ENCODE measurements around the gene CHRNB4. TPM values are rescaled to one million over a fixed set of nuclear protein-coding genes. Genes with fewer than 3 reads are reported as not detected.
A peak's percentile ranks its signal among the peaks of the same experiment; 100 is the strongest.

The CHRNB4 gene
- total and polyA plus RNA-seq, 9 donors: 0.09 to 1.4 (median 0.88) TPM

DNA sequence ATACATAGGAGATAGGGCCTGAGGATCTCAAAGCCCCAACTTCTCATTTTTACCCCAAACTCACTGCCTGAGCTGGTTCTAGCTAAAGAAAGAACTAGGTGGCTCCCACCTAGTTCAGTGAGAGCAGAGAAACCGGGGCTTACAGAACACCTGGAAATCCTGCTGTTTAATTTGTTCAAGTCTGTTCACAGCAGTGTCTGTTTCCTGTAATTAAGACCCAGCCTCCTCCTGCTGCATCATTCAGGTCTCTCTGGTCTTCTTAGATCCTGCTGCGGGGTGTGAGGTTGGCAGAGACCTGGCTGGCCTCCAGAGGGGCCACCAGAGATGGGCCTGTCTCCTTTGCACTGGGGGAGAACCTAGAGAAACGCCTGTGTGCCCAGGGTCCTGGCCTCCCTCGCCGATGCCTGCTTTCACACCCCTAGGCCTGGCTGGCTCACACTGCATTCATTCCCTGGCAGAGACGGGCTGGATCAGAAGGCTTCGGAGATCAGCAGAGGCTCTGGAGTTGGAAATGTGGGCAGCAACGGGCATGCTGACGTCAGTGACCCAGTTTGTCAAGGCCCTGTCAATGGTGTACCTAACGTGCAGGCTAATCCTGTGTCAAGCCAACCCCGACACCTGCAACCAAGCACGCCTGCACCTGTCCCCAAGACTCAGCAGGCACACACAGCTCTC is 15.3 kb downstream of the CHRNB4 start:
- Histone ChIP-seq H3K4me1 (ENCODE audit: control insufficient read depth, insufficient read depth, low read length) (no peaks in the 10 kb centered on the region), H3K4me3 (ENCODE audit: low read length) (no peak overlapping the region), H3K9me3 (replicated peaks; ENCODE audit: control insufficient read depth, low read depth, low read length) (no peaks in the 10 kb centered on the region), H3K36me3 (ENCODE audit: control insufficient read depth, insufficient read depth, low read length) (no peaks in the 10 kb centered on the region), H3K27ac (ENCODE audit: low read length) (no peak overlapping the region), H3K27me3 (ENCODE audit: control insufficient read depth, insufficient read depth, low read length) (peaks cover 66% of the 10 kb centered on the region)
- no peak for DNase-seq
- WGBS (ENCODE audit: insufficient coverage): 54% methylated on average over 10 of the region's 12 CpGs

DNA sequence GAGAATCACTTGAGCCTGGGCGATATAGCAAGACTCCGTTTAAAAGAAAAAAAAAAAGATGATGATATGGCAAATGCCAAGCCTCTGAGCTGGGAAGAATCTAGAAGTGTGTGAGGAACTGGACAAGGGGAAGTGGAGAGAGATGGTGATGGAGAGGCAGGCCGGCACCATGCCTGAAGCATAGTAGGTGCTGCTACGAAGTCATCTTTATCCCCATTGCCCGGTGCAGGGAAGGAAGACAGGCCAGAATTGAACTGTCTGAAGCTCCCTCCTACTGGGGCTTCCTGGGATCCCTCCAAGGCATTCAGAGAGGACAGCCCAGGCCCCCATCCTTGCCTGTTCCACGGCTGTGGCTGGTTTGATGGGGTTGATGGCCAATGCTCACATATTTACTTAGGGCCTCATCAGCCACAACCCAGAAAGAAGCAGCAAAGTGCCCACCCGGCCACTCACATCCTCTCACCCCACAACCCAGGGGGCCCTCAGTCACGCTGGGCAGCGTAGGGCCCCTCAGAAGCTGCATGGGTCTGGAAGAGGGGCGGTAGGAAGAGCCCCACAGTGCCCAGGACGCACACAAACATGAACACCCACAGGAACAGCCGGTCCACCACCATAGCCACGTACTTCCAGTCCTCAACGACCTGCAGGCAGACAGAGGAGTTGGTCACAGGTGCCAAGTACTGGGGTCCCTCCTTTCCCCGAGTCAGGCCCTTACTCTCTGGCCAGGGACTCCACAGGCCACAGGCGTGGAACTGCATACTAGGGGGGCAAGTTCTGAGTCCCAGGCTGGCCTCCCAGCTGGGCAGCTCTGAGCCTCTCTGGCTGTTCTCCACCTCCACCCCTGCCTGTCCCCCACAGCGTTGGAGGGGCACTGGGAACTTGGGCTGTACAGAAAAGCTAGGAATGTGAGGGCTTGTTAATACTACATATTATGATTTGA is 16.1 kb downstream of the CHRNB4 start:
- WGBS (ENCODE audit: insufficient coverage): 77% methylated on average over 11 of the region's 17 CpGs
- H3K4me3 ChIP-seq (ENCODE audit: low read length): no peak overlapping the region
- H3K27me3 ChIP-seq (ENCODE audit: control insufficient read depth, insufficient read depth, low read length): peaks cover 74% of the 10 kb centered on the region
- no peak overlapping the region for H3K27ac ChIP-seq (ENCODE audit: low read length)
- H3K36me3 ChIP-seq (ENCODE audit: control insufficient read depth, insufficient read depth, low read length): no peaks in the 10 kb centered on the region
- H3K9me3 ChIP-seq (replicated peaks; ENCODE audit: control insufficient read depth, low read depth, low read length): no peaks in the 10 kb centered on the region
- no peak for DNase-seq
- peaks cover 5% of the 10 kb centered on the region for H3K4me1 ChIP-seq (ENCODE audit: control insufficient read depth, insufficient read depth, low read length)

DNA sequence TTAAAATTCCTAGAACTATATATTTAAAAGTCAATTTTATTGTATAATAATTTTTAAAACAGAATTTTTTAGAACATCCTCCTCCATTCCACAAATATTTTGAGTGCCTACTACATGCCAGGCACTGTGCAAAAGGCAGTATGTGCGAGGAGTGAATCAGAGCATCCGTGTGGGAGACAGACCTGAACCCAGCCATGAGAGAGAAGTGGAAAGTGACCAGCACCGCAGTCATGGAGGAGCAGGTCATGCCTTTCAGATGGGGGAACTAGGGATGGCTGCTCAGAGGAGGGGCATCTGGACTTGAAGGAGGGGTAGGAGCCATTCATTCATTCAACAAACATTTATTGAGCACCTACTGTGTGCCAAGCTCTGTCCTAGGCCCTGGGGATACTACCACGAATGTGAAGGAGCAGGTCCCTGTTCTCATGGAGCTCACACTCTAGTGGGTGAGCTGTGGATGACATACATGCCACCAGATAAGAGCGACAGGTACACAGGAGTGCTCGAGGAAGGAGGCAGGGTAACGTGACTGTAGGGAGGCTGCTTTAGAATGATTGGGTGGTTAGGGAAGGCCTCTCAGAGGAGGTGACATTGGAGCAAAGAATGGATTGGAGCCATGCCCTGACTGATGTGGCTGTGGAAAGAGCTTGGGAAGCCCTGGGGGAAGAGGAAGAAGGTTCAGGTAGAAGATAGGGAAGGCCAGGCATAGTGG is 17.1 kb downstream of the CHRNB4 start:
- no peaks in the 10 kb centered on the region for H3K9me3 ChIP-seq (replicated peaks; ENCODE audit: control insufficient read depth, low read depth, low read length)
- peaks cover 7% of the 10 kb centered on the region for H3K4me1 ChIP-seq (ENCODE audit: control insufficient read depth, insufficient read depth, low read length)
- no peaks in the 10 kb centered on the region for H3K36me3 ChIP-seq (ENCODE audit: control insufficient read depth, insufficient read depth, low read length)
- no peak overlapping the region for H3K4me3 ChIP-seq (ENCODE audit: low read length)
- no peak overlapping the region for H3K27ac ChIP-seq (ENCODE audit: low read length)
- 76% methylated on average over 6 of the region's 7 CpGs for WGBS (ENCODE audit: insufficient coverage)
- DNase-seq: no peak
- peaks cover 77% of the 10 kb centered on the region for H3K27me3 ChIP-seq (ENCODE audit: control insufficient read depth, insufficient read depth, low read length)

DNA sequence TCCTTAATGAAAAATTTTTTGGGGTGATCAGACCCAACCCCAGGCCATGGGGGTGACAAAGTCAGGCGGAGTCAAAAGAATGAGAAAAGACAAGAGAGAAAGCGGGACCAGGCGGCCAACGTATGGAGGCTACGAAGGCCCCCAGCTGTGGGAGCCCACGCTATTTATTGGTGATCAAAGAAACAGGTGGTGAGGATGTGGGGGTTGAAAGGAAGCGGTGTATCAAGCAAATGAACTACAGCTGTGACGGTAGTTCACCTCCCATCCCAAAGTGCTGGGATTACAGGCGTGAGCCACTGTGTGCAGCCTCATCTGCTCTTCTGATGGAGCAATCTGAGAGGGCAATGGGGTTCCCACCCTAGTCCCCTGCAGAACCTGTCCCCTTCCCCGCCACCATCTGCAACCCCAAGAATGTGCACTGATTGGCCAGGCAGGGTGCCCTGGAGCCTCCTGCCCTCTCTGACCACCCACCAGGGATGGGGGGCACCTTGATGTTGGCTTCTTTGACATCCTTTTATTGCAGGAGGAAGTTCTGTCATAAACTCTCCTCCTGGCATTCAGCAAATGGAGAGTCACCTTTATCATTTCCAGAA is 19.1 kb downstream of the CHRNB4 start:
- 51% methylated on average over 8 of the region's 10 CpGs for WGBS (ENCODE audit: insufficient coverage)
- H3K9me3 ChIP-seq (replicated peaks; ENCODE audit: control insufficient read depth, low read depth, low read length): no peaks in the 10 kb centered on the region
- H3K4me1 ChIP-seq (ENCODE audit: control insufficient read depth, insufficient read depth, low read length): peaks cover 12% of the 10 kb centered on the region
- peaks cover 72% of the 10 kb centered on the region for H3K27me3 ChIP-seq (ENCODE audit: control insufficient read depth, insufficient read depth, low read length)
- no peak overlapping the region for H3K27ac ChIP-seq (ENCODE audit: low read length)
- no peak for DNase-seq
- no peak overlapping the region for H3K4me3 ChIP-seq (ENCODE audit: low read length)
- H3K36me3 ChIP-seq (ENCODE audit: control insufficient read depth, insufficient read depth, low read length): no peaks in the 10 kb centered on the region

DNA sequence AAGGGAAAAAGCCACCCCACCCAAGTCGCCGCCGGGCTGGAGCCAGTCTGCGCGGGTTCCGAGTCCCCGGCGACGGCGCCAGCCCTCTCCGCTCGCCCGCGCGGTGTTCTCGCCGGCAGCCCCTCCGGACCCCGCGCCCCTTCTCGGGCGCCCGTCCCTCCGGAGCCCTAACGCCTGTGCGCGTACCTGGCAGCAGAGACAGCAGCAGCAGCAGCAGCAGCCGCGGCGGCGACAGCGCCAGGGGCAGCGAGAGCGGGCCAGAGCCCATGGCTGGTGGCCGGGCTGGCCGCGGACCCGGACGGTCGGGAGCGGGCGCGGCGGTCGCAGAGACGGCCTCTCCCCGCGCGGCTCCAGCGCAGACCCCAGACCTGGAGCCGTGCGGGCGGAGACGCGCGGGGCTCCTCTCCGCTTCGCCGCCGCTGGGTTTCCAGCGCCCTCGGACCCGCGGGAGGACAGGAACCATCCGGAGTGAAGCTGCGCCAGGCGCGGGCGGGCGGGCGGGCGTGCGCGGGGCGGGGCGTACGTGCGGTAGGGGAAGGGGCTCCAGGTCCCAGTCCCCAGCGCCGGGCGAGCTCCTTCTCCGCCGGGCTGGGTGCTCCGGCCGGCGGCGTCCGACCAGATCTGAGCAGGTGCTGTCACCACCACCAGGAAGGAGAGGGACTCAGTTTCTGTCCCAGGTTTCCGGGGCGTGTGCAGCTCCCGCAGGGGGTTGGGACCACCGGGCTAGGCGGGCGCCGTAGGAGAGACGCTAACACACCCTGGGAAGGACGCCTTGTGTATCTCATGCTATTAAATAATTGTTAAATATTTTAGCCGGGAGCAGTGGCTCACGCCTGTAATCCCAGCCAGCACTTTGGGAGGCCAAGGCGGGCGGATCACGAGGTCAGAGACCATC is 20.2 kb downstream of the CHRNB4 start, which contains the start of gene CHRNA3:
CHRNA3 (minus strand) TSS at position 470 of the 895 bp plus-strand sequence; CDS start at position 268, 202 bp downstream.
- no peak for DNase-seq
- H3K27me3 ChIP-seq (ENCODE audit: control insufficient read depth, insufficient read depth, low read length): peaks cover 71% of the 10 kb centered on the region
- under 1% methylated on average over 71 of the region's 102 CpGs for WGBS (ENCODE audit: insufficient coverage)
- H3K4me3 ChIP-seq (ENCODE audit: low read length): no peak within 1 kb of the TSS
- H3K4me1 ChIP-seq (ENCODE audit: control insufficient read depth, insufficient read depth, low read length): peaks cover 12% of the 10 kb centered on the region
- H3K27ac ChIP-seq (ENCODE audit: low read length): no peak within 1 kb of the TSS
- no peaks in the 10 kb centered on the region for H3K36me3 ChIP-seq (ENCODE audit: control insufficient read depth, insufficient read depth, low read length)
- no peaks in the 10 kb centered on the region for H3K9me3 ChIP-seq (replicated peaks; ENCODE audit: control insufficient read depth, low read depth, low read length)

DNA sequence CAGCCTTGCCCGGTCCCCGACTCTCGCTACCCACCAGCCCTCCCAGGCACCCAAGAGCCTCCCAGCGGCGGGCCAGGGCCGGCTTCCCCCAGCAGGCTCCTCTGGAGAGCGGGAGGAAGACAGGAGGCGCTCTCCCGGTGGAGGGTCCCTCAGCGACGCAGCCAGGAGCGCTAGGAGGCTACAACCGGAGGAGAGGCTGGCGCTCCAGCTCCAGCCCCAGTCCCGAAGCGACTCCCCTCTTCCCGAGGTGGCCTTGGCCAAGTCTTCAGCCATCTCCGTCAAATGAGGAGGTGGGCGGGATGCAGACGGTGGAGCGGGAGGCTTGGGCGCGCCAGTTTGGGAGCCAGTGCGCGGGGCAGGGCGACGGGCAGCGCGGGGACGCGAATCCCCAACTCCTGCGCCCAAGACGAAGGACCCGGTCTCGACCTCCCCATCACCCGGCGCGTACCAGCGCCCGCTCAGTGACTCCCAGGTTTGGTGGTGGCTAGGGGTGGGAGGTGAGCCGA is 20.9 kb downstream of the CHRNB4 start:
- no peaks in the 10 kb centered on the region for H3K36me3 ChIP-seq (ENCODE audit: control insufficient read depth, insufficient read depth, low read length)
- H3K9me3 ChIP-seq (replicated peaks; ENCODE audit: control insufficient read depth, low read depth, low read length): no peaks in the 10 kb centered on the region
- WGBS (ENCODE audit: insufficient coverage): 1% methylated on average over 20 of the region's 41 CpGs
- peaks cover 12% of the 10 kb centered on the region for H3K4me1 ChIP-seq (ENCODE audit: control insufficient read depth, insufficient read depth, low read length)
- H3K27me3 ChIP-seq (ENCODE audit: control insufficient read depth, insufficient read depth, low read length): peaks cover 65% of the 10 kb centered on the region
- DNase-seq: no peak
- H3K4me3 ChIP-seq (ENCODE audit: low read length): no peak overlapping the region
- H3K27ac ChIP-seq (ENCODE audit: low read length): no peak overlapping the region

DNA sequence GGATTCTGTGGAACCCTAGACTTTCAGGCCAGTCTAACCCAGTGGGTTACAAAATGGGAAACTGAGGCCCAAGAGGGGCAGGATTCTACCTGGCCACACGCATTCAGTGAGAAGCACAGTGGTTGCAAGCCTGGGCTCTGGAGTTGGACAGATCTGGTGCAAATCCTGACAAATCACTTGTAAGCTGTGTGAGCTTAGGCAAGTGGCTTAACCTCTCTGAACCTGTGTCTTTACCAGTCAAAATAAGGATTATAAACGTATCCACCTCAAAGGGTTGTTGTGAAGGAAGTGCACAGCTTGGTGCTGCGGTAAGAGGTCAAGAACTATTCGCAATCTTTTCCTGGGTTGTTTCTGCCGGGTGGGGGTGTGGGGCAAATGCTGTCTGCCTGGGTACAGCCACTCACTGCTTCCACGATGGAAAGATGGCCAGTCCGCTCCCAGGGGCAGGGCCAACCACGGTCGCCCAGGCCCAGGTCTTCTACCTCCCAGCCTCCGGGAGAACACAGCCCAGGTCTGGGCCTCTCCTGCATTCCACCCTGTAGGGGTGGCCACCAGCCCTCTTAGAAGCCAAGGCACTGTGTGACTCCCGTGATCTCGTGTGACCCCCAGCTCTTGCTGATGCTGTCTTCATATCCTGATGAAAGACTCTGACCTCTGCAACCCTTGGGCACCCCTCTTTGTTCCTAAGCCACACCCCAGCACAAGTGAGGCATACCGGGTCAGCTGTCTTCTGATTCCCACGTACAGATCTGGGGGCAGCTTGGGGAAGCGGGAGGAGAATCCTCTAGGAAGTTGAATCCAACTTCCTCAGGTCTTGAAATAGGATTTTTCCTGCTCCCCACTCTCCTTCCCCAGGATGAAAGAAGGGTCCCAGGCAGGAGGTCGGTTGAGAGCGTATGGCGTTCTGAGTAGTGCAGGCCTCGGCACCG is 21.7 kb downstream of the CHRNB4 start:
- no peaks in the 10 kb centered on the region for H3K36me3 ChIP-seq (ENCODE audit: control insufficient read depth, insufficient read depth, low read length)
- WGBS (ENCODE audit: insufficient coverage): 52% methylated on average over 9 of the region's 20 CpGs
- H3K4me3 ChIP-seq (ENCODE audit: low read length): no peak overlapping the region
- no peak overlapping the region for H3K27ac ChIP-seq (ENCODE audit: low read length)
- H3K4me1 ChIP-seq (ENCODE audit: control insufficient read depth, insufficient read depth, low read length): peaks cover 12% of the 10 kb centered on the region
- H3K9me3 ChIP-seq (replicated peaks; ENCODE audit: control insufficient read depth, low read depth, low read length): no peaks in the 10 kb centered on the region
- peaks cover 60% of the 10 kb centered on the region for H3K27me3 ChIP-seq (ENCODE audit: control insufficient read depth, insufficient read depth, low read length)
- DNase-seq: no peak

DNA sequence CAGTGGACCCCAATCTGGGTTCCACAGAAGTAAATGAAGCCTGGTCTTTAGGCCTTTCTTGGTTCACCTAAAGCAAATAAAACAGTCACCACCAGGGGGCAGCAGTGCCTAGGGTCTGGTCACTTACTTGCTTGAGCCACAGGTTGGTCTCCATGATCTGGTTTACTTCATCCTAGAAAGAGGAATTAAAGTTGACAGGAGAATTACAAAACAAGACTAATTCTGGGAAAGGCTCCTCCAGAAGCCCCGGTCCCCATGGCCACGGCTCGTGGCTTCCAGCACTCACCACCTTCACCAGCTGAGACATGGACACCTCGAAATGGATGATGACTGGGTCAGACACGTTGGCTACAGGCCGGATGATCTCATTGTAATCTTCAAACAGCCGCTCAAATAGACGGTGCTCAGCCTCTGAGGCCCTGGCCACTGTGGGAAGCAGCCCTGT is 22.5 kb downstream of the CHRNB4 start:
- Histone ChIP-seq H3K27ac (ENCODE audit: low read length) (no peak overlapping the region), H3K36me3 (ENCODE audit: control insufficient read depth, insufficient read depth, low read length) (no peaks in the 10 kb centered on the region), H3K9me3 (replicated peaks; ENCODE audit: control insufficient read depth, low read depth, low read length) (no peaks in the 10 kb centered on the region), H3K4me1 (ENCODE audit: control insufficient read depth, insufficient read depth, low read length) (peaks cover 12% of the 10 kb centered on the region), H3K27me3 (ENCODE audit: control insufficient read depth, insufficient read depth, low read length) (peaks cover 53% of the 10 kb centered on the region), H3K4me3 (ENCODE audit: low read length) (no peak overlapping the region)
- WGBS (ENCODE audit: insufficient coverage): 11% methylated on average over 7 of the region's 8 CpGs
- DNase-seq: peak; percentile 92
